ENCODE measurements around the gene MARCHF11.

MARCHF11 gene

GRCh38 chr5:16028708-16029107 is 150.9 kb downstream of the MARCHF11 start:
- Histone ChIP-seq H4K20me1 (ENCODE audit: insufficient read depth, low read length) (no peaks in the 10 kb centered on the region), H2AFZ (ENCODE audit: low read length) (no peak overlapping the region), H3K4me3 (ENCODE audit: low read length) (no peak overlapping the region), H3F3A (ENCODE audit: insufficient read depth, low read length) (no peaks in the 10 kb centered on the region), H3K9me3 (replicated peaks; ENCODE audit: insufficient read depth, low read length) (no peaks in the 10 kb centered on the region), H3K9ac (ENCODE audit: low read length) (no peak overlapping the region), H3K27ac (ENCODE audit: low read length) (no peak overlapping the region), H3K36me3 (replicated peaks; ENCODE audit: insufficient read depth, low read length) (no peaks in the 10 kb centered on the region), H3K4me2 (ENCODE audit: low read depth, low read length) (no peak overlapping the region), H3K27me3 (replicated peaks; ENCODE audit: insufficient read depth, low read length) (no peaks in the 10 kb centered on the region), H3K79me2 (ENCODE audit: low read length) (no peaks in the 10 kb centered on the region), H3K9me2 (replicated peaks; ENCODE audit: insufficient read depth, low read length) (no peaks in the 10 kb centered on the region), H3K4me1 (ENCODE audit: low read length) (no peaks in the 10 kb centered on the region)
- no peak for DNase-seq
- TF ChIP-seq CTCF (IDR thresholded peaks at IDR 0.05; ENCODE audit: low read length) (no peak), EZH2phosphoT487 (IDR thresholded peaks at IDR 0.05; ENCODE audit: low read length) (no peak), EZH2 (optimal IDR thresholded peaks at IDR 0.05; ENCODE audit: low read depth, low read length) (no peak)

DNA sequence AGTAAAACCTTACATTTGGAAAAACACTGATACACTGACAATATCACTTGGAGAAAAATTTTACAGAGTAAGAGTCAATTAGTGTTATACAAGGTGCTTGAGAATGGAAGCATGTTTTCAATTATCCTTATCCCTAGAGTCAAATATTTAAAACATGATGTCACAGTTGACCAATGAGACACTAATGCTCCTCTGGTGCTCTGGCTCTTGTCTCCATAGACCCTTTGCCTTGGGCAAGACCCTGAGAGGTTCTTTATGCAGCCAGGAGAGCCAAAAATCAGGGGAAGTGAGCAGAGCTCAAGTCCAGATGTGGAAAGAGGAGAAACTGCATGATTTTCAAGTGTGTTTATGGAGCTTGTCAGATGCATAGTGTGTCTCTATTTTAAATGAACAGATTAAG is 153.9 kb downstream of the MARCHF11 start:
- Histone ChIP-seq H3K4me2 (ENCODE audit: low read depth, low read length) (no peak overlapping the region), H3K9me2 (replicated peaks; ENCODE audit: insufficient read depth, low read length) (no peaks in the 10 kb centered on the region), H3K9ac (ENCODE audit: low read length) (no peak overlapping the region), H3F3A (ENCODE audit: insufficient read depth, low read length) (no peaks in the 10 kb centered on the region), H3K4me1 (ENCODE audit: low read length) (no peaks in the 10 kb centered on the region), H3K4me3 (ENCODE audit: low read length) (no peak overlapping the region), H3K27ac (ENCODE audit: low read length) (no peak overlapping the region), H3K36me3 (replicated peaks; ENCODE audit: insufficient read depth, low read length) (no peaks in the 10 kb centered on the region), H3K27me3 (replicated peaks; ENCODE audit: insufficient read depth, low read length) (no peaks in the 10 kb centered on the region), H3K9me3 (replicated peaks; ENCODE audit: insufficient read depth, low read length) (no peaks in the 10 kb centered on the region), H3K79me2 (ENCODE audit: low read length) (no peaks in the 10 kb centered on the region), H2AFZ (ENCODE audit: low read length) (no peak overlapping the region), H4K20me1 (ENCODE audit: insufficient read depth, low read length) (no peaks in the 10 kb centered on the region)
- no peak for DNase-seq
- TF ChIP-seq CTCF (IDR thresholded peaks at IDR 0.05; ENCODE audit: low read length) = no peak

DNA sequence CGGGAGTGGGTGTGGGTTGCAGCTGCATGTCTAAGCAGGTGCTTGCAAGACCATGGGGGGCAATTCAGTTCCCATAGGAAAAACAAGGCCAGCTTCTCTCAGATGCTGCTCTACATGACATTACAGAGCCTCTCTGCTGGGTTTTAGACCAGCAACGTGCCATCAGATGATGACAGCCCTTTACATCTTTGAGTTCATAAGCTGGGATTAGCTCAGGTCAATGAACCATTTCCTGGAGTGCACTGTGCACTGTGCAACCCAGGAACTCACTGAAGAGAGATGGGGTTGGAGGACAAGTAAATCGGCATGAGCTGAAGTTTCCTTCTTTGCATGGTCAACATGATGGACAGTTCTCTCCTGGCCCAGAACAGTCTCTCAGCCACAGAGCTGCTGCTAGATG is 160.6 kb downstream of the MARCHF11 start:
- Histone ChIP-seq H3K27ac (ENCODE audit: low read length) (no peak overlapping the region), H3K4me3 (ENCODE audit: low read length) (no peak overlapping the region), H3K9ac (ENCODE audit: low read length) (no peak overlapping the region), H3K9me3 (replicated peaks; ENCODE audit: insufficient read depth, low read length) (no peaks in the 10 kb centered on the region), H3K27me3 (replicated peaks; ENCODE audit: insufficient read depth, low read length) (no peaks in the 10 kb centered on the region), H2AFZ (ENCODE audit: low read length) (no peak overlapping the region), H3K4me2 (ENCODE audit: low read depth, low read length) (no peak overlapping the region), H3K36me3 (replicated peaks; ENCODE audit: insufficient read depth, low read length) (no peaks in the 10 kb centered on the region), H3K9me2 (replicated peaks; ENCODE audit: insufficient read depth, low read length) (no peaks in the 10 kb centered on the region), H3K4me1 (ENCODE audit: low read length) (no peaks in the 10 kb centered on the region), H3K79me2 (ENCODE audit: low read length) (no peaks in the 10 kb centered on the region), H4K20me1 (ENCODE audit: insufficient read depth, low read length) (no peaks in the 10 kb centered on the region), H3F3A (ENCODE audit: insufficient read depth, low read length) (no peaks in the 10 kb centered on the region)
- no peak for DNase-seq
- no peak for TF ChIP-seq EZH2 (optimal IDR thresholded peaks at IDR 0.05; ENCODE audit: low read depth, low read length)

DNA sequence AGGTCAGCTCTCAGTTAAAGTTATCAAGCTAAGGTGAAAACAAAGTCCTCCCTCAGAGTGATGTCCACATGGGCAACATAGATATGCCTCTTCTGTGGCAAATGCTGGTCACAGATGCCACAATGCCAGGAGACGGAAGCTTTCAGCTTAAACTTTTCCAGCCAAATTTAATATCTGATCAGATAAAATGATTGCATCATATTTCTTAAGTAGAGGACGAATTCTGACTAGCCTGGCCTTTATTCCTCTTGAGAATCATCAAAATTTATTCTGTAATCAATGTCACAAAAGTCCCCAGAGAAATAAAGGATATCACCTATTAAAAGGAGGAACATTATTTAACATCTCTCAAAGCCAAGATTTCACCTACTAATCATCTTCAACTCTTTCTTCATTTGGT is 161.9 kb downstream of the MARCHF11 start:
- H3K9me3 ChIP-seq (replicated peaks; ENCODE audit: insufficient read depth, low read length) = no peaks in the 10 kb centered on the region
- no peaks in the 10 kb centered on the region for H3K27me3 ChIP-seq (replicated peaks; ENCODE audit: insufficient read depth, low read length)
- TF ChIP-seq EZH2 (optimal IDR thresholded peaks at IDR 0.05; ENCODE audit: low read depth, low read length) (no peak), EZH2phosphoT487 (IDR thresholded peaks at IDR 0.05; ENCODE audit: low read length) (no peak), CTCF (IDR thresholded peaks at IDR 0.05; ENCODE audit: low read length) (no peak)
- H4K20me1 ChIP-seq (ENCODE audit: insufficient read depth, low read length) = no peaks in the 10 kb centered on the region
- H3F3A ChIP-seq (ENCODE audit: insufficient read depth, low read length) = no peaks in the 10 kb centered on the region
- DNase-seq = no peak
- H3K9me2 ChIP-seq (replicated peaks; ENCODE audit: insufficient read depth, low read length) = no peaks in the 10 kb centered on the region
- no peak overlapping the region for H3K4me2 ChIP-seq (ENCODE audit: low read depth, low read length)
- H2AFZ ChIP-seq (ENCODE audit: low read length) = no peak overlapping the region
- no peak overlapping the region for H3K9ac ChIP-seq (ENCODE audit: low read length)
- H3K27ac ChIP-seq (ENCODE audit: low read length) = no peak overlapping the region
- no peaks in the 10 kb centered on the region for H3K36me3 ChIP-seq (replicated peaks; ENCODE audit: insufficient read depth, low read length)
- no peaks in the 10 kb centered on the region for H3K4me1 ChIP-seq (ENCODE audit: low read length)
- H3K4me3 ChIP-seq (ENCODE audit: low read length) = no peak overlapping the region
- no peaks in the 10 kb centered on the region for H3K79me2 ChIP-seq (ENCODE audit: low read length)

Measured in MM.1S (cell line).